Measurements from ENCODE around the gene PAK4. TPM values are rescaled to one million over a fixed set of nuclear protein-coding genes. Genes with fewer than 3 reads are reported as not detected.

The PAK4 gene
- total and polyA plus RNA-seq, 9 of the 15 experiments (the other 6 are each of a cell fraction or from before 2014, with no cell fraction given), result 0.21 to 33.5 (median 5.8) TPM

- no peaks in the 10 kb centered on the region for H3K36me3 ChIP-seq (ENCODE audit: control insufficient read depth, insufficient read depth, low read length)
- ChIA-PET POLR2A (interaction anchor here (1.6 kb wide), 1 partner anchor 10 kb away, joined by 3 read pairs; no protein-coding TSS in a partner anchor), CTCF (ENCODE audit: low intra/inter-chr PET ratio) (no interaction called here)
- H3K9ac ChIP-seq (ENCODE audit: insufficient read depth in 1 of 2, low read depth in 2 of 2, low read length in 2 of 2), result no peak overlapping the region
- H3K4me1 ChIP-seq (replicated peaks in 1 of 2; ENCODE audit: control insufficient read depth in 2 of 2, insufficient read depth in 2 of 2, low read length in 2 of 2), result peaks cover 0 to 8% of the 10 kb centered on the region in 2 experiments; a peak in 2 of 5 replicates
- H3K4me2 ChIP-seq (ENCODE audit: insufficient read depth, low read length), result no peak overlapping the region
- H3K9me3 ChIP-seq (replicated peaks; ENCODE audit: control insufficient read depth, insufficient read depth, low read depth, low read length), result no peaks in the 10 kb centered on the region
- 0 out of 2 replicates have a peak, but pooled peaks cover 8% of the 10 kb centered on the region for H4K20me1 ChIP-seq (replicated peaks; ENCODE audit: control insufficient read depth, insufficient read depth, low read length)
- no peak for DNase-seq (ENCODE audit: extremely low read depth in 1 of 4, low spot score in 3 of 4)
- in situ Hi-C loops (cut with MboI) (no loop called here), intact Hi-C loops (cut with micrococcal nuclease) (no loop called here)
- BruUV-seq (replicated peaks), result no TSS peak
- WGBS (ENCODE audit: insufficient coverage, low coverage, missing lambda C conversion rate), result 2% methylated on average over 3 of the region's 3 CpGs
- H3K79me2 ChIP-seq (ENCODE audit: control insufficient read depth, insufficient read depth, low read length), result no peaks in the 10 kb centered on the region
- no peak overlapping the region for H2AFZ ChIP-seq (ENCODE audit: low read depth, low read length)
- peaks cover 26 to 38% of the 10 kb centered on the region in 2 experiments for H3K27me3 ChIP-seq (ENCODE audit: control insufficient read depth in 2 of 2, insufficient read depth in 2 of 2, low read length in 2 of 2)
- H3K27ac ChIP-seq (ENCODE audit: extremely low read depth, low read depth, low read length), result no peak overlapping the region
- no peak overlapping the region for H3K4me3 ChIP-seq
- TF ChIP-seq ZBTB40 (IDR thresholded peaks at IDR 0.05) (peak; percentile 51; the same call in 1 of the 2 replicates), ZBTB40 (CRISPR knock-in tag; IDR thresholded peaks at IDR 0.05) (no peak), GABPB1 (CRISPR knock-in tag; IDR thresholded peaks at IDR 0.05) (no peak)
- no peak for ATAC-seq
- no peaks in the 10 kb centered on the region for H3K9me1 ChIP-seq (ENCODE audit: control insufficient read depth, insufficient read depth, low read length)
- FAIRE-seq, result no peak
These were observed 45.2 kb upstream of the PAK4 start for GRCh38 chr19:39080431-39080830.
